NCI-H2029 (cell line): ENCODE results near the gene ATG9B.

ENCODE experiments used
- DNase-seq: peaks from one replicate; lab custom pipeline; 2025; lab: John Stamatoyannopoulos, UW

Gene ATG9B

DNA sequence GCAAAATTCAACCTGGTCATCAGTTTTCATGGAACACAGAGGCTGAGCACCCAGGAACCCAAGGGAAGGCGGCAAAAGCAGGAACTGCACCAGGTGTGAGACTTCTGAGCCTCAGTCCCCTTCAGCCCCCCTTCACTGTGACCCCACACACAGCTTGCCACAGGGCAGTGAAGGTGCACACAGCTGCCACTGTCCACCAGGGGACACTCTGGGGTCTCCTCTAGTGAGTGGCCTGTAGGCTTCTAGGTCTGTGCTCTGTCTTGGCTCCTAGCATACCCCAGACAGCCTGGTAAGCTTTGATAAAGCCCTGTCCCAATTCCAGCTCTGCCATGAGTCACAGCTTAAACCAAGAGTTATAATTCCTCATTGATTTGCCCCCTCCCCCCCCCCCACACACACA lies 58.3 kb downstream of the ATG9B start:
- no peak for DNase-seq

DNA sequence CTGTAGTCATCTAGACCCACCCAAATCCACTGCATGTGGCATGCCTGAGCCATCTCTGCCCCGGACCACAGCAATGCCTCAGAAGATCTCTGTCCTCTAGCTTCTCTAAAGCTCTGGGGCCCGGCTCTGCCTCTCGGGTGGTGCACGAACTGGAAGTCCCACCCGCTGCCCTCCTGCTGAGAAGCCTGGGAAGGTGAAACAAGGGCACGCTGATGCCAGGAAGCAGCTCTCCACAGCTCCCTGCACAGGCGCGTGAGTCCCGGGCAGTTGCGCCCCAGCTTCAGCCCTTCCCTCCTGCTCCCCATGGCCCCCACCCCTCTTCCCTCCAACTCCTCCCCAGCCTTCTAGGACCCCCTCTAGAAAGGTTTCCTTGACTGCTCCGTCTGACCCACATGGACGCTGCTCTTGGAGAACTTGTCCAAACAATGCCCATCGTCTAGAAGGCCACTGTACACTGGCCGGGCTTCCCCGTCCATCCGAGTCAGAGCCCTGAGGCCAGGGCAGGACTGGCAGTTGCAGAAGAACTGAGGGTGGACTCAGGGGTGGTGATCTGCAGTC lies 58.9 kb downstream of the ATG9B start:
- DNase-seq, result no peak
